Osteocyte (in vitro differentiated cells): ENCODE measurements around the gene OPALIN. TPM values are rescaled to one million over a fixed set of nuclear protein-coding genes. Genes with fewer than 3 reads are reported as not detected.
A peak's percentile ranks its signal among the peaks of the same experiment; 100 is the strongest.

Source experiments
- DNase-seq: peaks from one replicate; pipeline ENCODE4 v3.0.0; 2021; ENCODE audit warnings: mixed read lengths; ENCODE audit not compliant: unreplicated experiment; ENCODE audit errors: extremely low spot score
- H3K27ac Mint-ChIP-seq: one replicate; pipeline ENCODE4 v1.8.0; 2021; ENCODE audit warnings: mild to moderate bottlenecking, mixed read lengths; ENCODE audit not compliant: unreplicated experiment
- H3K27me3 Mint-ChIP-seq: one replicate; pipeline ENCODE4 v1.8.0; 2021; ENCODE audit warnings: mixed read lengths; ENCODE audit not compliant: unreplicated experiment
- H3K36me3 Mint-ChIP-seq: one replicate; pipeline ENCODE4 v1.8.0; 2021; ENCODE audit warnings: mixed read lengths; ENCODE audit not compliant: unreplicated experiment
- H3K4me1 Mint-ChIP-seq: one replicate; pipeline ENCODE4 v1.8.0; 2021; ENCODE audit warnings: mixed read lengths; ENCODE audit not compliant: unreplicated experiment
- H3K4me3 Mint-ChIP-seq: one replicate; pipeline ENCODE4 v1.8.0; 2021; ENCODE audit warnings: mild to moderate bottlenecking, moderate library complexity, mixed read lengths; ENCODE audit not compliant: unreplicated experiment
- H3K9me3 Mint-ChIP-seq: one replicate; pipeline ENCODE4 v1.8.0; 2021; ENCODE audit warnings: mixed read lengths; ENCODE audit not compliant: unreplicated experiment
- total RNA-seq: library from RNA; stranded (reverse); gene quantifications from 2 replicates; pipeline ENCODE4 v1.2.1, GENCODE V29; 2021
- TF ChIP-seq, protein P1 (sequence below): fragments of 200-600 bp; sonication (generic); IDR thresholded peaks from 2 replicates; pipeline ENCODE4 v1.5.0; 2021; ENCODE audit warnings: antibody characterized with exemption, mild to moderate bottlenecking, moderate library complexity

The OPALIN gene
- total RNA-seq, 1 donor from 2014 or later = not detected

DNA sequence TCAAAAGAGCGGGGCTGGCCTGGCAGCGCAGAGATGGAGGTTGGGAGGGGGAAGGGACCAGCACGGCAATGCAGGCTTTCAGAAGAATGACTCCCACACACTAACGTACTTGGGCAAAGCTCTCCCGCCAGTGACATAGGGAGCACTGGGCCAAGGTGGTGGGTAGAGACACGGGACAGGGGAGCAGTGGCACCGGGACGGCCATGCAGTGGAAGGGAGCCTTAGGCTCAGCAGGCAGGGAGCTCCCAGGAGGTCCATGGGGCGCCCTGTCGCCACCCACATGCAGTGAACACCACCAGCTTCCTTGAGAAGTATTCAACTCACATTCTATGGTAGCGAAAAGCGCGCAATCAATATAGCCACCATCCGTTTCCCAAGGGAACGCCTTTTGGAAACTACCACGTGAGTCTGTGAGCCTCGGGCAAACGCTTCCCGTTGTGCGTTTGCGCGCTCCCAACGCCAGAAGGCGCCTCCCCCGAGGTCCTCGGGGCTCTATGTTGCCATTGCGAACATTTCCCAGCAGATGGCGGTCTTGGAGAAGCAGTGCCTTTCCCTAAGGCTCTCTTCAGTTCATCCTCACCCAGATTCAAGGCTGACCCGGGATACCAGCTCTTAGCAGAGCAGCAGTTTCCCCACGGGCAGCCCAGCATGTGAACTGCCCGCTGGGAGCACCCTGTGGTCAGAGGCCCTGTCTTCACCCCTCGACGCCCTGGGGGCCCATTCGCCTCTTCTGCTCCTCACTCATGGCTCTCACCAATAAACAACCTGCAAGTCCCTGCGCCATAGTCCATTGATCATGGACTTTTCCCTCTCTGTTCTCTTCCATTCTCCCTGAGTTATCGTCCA is 16.4 kb upstream of the OPALIN start:
- peaks cover 7% of the 10 kb centered on the region for H3K4me1 Mint-ChIP-seq
- no peaks in the 10 kb centered on the region for H3K27me3 Mint-ChIP-seq
- peak overlapping the region; percentile 48 for H3K4me3 Mint-ChIP-seq
- DNase-seq = peak; percentile 93
- H3K36me3 Mint-ChIP-seq = no peaks in the 10 kb centered on the region
- H3K9me3 Mint-ChIP-seq = no peaks in the 10 kb centered on the region
- H3K27ac Mint-ChIP-seq = no peak overlapping the region
- TF ChIP-seq, protein P1, sequence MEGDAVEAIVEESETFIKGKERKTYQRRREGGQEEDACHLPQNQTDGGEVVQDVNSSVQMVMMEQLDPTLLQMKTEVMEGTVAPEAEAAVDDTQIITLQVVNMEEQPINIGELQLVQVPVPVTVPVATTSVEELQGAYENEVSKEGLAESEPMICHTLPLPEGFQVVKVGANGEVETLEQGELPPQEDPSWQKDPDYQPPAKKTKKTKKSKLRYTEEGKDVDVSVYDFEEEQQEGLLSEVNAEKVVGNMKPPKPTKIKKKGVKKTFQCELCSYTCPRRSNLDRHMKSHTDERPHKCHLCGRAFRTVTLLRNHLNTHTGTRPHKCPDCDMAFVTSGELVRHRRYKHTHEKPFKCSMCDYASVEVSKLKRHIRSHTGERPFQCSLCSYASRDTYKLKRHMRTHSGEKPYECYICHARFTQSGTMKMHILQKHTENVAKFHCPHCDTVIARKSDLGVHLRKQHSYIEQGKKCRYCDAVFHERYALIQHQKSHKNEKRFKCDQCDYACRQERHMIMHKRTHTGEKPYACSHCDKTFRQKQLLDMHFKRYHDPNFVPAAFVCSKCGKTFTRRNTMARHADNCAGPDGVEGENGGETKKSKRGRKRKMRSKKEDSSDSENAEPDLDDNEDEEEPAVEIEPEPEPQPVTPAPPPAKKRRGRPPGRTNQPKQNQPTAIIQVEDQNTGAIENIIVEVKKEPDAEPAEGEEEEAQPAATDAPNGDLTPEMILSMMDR = peak; percentile 99

DNA sequence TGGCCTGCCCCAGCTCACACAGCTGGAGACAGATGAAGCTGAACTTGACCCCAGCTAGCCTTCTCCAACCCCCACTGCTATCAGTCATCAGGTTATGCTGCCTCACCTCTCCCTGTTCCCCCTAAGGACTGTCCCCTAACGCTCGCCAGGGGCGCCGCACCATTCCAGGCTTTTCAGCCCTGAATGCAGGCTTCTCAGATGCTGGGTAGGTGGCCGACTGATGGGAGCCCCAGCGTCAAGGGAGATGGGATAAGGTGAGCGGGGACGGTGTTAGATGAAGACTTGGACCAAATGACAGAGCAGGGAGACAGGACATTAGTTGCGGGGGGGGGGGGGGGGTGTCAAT is 15.8 kb upstream of the OPALIN start:
- no peak for DNase-seq
- TF ChIP-seq, protein P1 = no peak
- H3K4me3 Mint-ChIP-seq = no peak overlapping the region
- H3K9me3 Mint-ChIP-seq = no peaks in the 10 kb centered on the region
- no peaks in the 10 kb centered on the region for H3K36me3 Mint-ChIP-seq
- no peak overlapping the region for H3K27ac Mint-ChIP-seq
- no peaks in the 10 kb centered on the region for H3K27me3 Mint-ChIP-seq
- peaks cover 7% of the 10 kb centered on the region for H3K4me1 Mint-ChIP-seq

DNA sequence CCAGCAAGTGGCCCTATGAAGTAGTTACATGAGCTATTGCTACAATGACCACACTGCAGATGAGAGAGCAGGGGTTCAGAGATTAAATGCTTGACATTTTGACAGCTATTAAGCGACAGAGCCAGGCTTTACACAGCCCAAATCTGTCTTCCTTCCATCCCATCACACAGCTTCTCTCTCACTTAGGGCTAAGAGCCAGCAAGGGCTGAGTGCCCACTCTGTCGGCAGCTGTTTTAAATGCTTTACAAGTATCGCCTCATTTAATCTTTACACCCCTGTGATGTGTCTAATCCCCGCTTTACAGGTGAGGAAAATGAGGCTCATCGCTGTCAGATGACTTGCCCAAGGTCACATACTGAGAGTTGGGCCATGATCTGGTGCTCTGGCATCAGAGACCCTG is 15.2 kb upstream of the OPALIN start:
- H3K4me1 Mint-ChIP-seq = peaks cover 7% of the 10 kb centered on the region
- no peaks in the 10 kb centered on the region for H3K27me3 Mint-ChIP-seq
- H3K36me3 Mint-ChIP-seq = no peaks in the 10 kb centered on the region
- no peak overlapping the region for H3K4me3 Mint-ChIP-seq
- no peaks in the 10 kb centered on the region for H3K9me3 Mint-ChIP-seq
- TF ChIP-seq, protein P1 = no peak
- no peak overlapping the region for H3K27ac Mint-ChIP-seq
- DNase-seq = no peak

DNA sequence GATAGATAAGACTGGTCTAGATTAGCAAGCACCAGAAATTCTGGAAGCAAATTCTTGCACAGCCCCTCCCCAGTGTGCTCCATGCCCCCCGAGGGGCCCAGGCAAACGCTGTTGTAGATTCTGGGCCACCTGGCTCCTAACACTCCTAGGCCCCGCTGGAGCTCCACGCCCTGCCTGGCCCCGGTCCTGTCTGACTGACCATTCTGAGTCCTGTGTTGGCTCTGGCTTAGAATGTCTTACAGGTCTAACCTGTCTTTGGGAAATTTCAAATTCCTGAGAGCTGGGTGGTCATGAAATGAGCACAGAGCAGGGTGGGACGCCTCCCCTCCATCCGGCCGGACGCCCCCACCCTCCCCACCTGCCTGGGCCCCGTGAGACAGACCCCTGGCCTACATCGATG is 12.6 kb upstream of the OPALIN start:
- DNase-seq = no peak
- Mint-ChIP-seq H3K36me3 (no peaks in the 10 kb centered on the region), H3K4me1 (peaks cover 9% of the 10 kb centered on the region), H3K4me3 (no peak overlapping the region), H3K27ac (no peak overlapping the region), H3K27me3 (no peaks in the 10 kb centered on the region), H3K9me3 (no peaks in the 10 kb centered on the region)
- TF ChIP-seq, protein P1 = no peak

DNA sequence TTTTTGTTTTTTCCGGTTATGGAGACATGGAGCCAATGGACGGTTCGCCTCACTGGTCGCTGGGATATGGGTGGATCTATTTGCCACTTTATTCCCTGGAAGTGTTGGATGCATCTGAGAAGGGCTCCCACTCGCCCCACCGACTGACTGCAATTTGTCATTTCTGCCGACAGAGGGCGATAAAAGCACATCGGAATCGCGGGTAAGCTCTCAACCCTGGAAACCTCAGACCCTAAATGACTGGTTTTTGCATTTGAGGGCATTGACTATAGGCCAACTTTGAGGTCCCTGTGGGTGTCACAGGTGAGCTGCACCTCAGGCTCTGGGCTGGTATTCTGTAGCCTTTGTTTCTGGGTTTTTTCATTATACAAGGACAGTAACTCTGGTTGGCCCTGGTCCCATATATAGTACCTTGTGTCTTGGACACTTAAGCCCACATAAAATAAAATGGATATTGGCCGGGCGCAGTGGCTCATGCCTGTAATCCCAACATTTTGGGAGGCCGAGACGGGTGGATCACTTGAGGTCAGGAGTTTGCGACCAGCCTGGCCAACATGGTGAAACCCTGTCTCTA is 11.9 kb upstream of the OPALIN start:
- TF ChIP-seq, protein P1 = peak; percentile 76
- no peak overlapping the region for H3K27ac Mint-ChIP-seq
- no peaks in the 10 kb centered on the region for H3K9me3 Mint-ChIP-seq
- DNase-seq = no peak
- no peak overlapping the region for H3K4me3 Mint-ChIP-seq
- H3K27me3 Mint-ChIP-seq = no peaks in the 10 kb centered on the region
- H3K4me1 Mint-ChIP-seq = peaks cover 14% of the 10 kb centered on the region
- H3K36me3 Mint-ChIP-seq = no peaks in the 10 kb centered on the region
